D721Med (cell line): ENCODE data around the gene CTU2.

Source experiments
- DNase-seq: peaks from one replicate; pipeline ENCODE4 v3.0.0; 2011; ENCODE audit warnings: low spot score; ENCODE audit not compliant: insufficient read length
- FAIRE-seq: peaks from 2 replicates; lab custom pipeline; 2011; peaks lifted over from hg19 to GRCh38; lab: Jason Lieb, UNC
- CTCF ChIP-seq: IDR thresholded peaks from 2 replicates; pipeline ENCODE4 v1.5.1; 2012; ENCODE audit warnings: mild to moderate bottlenecking, control low read depth; ENCODE audit not compliant: insufficient read depth; ENCODE audit errors: missing control alignments

The CTU2 gene

DNA sequence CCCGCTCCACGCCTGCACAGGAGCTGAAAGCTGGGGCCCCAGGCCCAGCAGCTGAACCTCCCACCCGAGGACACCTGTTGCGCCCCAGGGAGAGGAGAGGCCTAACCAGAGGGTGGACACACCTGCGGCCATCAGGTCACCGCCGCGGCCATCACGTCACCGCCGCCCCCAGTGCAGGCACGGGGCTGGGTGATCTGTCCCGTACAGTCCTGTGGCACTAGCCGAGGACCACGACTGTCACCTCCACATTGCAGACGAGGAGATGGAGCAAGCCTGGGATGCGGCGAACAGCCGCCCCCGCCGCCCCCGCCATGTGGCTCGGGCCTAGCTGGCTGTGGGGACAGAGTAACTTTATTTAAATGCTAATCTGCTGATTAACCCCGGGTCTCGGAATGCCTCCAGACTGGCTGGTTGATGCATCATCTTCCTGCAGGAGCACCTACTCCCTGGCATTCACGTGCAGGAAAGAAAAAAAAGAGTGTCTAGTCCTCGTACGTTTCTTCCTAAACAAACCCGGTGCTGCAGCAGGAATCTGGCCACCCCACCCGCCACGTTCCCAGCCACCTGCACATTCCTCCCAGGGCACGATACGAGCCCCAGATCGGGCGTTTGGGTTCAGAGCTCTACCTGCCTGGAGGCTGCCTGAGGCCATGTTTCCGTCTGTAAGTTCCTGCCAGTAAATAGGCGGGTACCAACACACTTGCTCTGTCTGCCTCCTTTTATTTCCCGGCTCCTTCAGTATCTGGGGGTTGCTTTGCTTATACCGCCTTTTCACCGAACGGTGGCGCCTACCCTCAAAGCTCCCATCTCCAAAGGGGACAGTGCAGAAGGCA is 48.8 kb downstream of the CTU2 start:
- DNase-seq (no peak), FAIRE-seq (no peak)
- no peak for TF ChIP-seq CTCF

DNA sequence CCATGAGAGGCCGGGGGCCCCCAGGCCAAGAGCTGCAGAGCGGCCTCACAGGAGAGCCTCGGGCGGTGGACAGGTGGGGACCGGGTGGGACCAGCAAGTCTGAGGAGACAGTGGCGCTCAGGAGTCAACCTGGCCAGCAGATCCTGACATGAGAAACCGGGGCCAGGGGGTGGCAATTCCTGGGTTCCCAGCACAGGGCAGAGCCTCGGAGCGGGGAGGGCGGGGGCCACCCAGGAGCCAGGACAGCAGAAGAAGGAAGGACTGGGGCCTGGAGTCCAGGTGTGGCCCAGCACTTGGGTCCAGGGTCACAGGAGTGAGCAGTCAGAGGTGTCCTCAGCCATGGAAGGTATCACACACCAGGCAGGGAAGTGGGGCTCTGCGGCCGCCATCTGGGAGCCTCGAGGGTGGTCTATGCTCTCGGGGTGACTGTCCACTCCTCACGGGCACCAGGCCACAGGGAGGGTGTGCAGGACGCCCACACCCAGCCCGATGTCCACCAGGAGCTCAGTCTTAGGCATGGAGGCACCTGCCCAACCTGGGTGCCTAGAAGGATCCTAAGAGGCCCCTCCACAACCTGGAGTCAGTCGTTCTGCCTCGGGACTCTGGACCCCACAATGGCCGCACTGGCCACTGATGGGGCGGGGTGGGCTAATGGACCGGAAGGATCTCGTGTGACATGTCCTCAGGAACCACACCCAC is 49.6 kb downstream of the CTU2 start:
- DNase-seq, result no peak
- TF ChIP-seq CTCF, result no peak
- no peak for FAIRE-seq

- TF ChIP-seq CTCF, result no peak
- DNase-seq, result no peak
- FAIRE-seq, result no peak
Observed at GRCh38 chr16:88758227-88758943, 52.1 kb downstream of the CTU2 start.

DNA sequence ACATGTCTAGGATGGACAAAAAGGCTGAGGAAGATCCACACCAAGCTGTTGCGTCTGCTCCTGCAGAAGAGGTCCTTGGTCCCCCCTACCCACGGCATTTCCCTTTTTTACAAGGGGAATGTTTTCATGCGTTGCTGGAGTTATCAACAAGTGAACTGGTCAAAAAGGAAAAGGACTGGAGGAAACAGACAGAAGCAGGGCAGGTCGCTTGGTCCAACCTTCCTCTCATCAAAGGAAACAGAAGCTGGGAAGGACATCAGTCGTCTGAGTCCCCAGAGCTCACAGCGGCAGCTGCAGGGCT is 52.6 kb downstream of the CTU2 start:
- FAIRE-seq (no peak), DNase-seq (no peak)
- TF ChIP-seq CTCF, result no peak

GRCh38 chr16:88759245-88759975 is 53.1 kb downstream of the CTU2 start:
- FAIRE-seq (no peak), DNase-seq (no peak)
- no peak for TF ChIP-seq CTCF

GRCh38 chr16:88759976-88760350 is 53.7 kb downstream of the CTU2 start:
- TF ChIP-seq CTCF, result no peak
- DNase-seq (no peak), FAIRE-seq (no peak)
